ENCODE measurements around the gene PSMB11. TPM values are rescaled to one million over a fixed set of nuclear protein-coding genes. Genes with fewer than 3 reads are reported as not detected.

The PSMB11 gene
- total RNA-seq, 1 donor from 2014 or later = not detected

DNA sequence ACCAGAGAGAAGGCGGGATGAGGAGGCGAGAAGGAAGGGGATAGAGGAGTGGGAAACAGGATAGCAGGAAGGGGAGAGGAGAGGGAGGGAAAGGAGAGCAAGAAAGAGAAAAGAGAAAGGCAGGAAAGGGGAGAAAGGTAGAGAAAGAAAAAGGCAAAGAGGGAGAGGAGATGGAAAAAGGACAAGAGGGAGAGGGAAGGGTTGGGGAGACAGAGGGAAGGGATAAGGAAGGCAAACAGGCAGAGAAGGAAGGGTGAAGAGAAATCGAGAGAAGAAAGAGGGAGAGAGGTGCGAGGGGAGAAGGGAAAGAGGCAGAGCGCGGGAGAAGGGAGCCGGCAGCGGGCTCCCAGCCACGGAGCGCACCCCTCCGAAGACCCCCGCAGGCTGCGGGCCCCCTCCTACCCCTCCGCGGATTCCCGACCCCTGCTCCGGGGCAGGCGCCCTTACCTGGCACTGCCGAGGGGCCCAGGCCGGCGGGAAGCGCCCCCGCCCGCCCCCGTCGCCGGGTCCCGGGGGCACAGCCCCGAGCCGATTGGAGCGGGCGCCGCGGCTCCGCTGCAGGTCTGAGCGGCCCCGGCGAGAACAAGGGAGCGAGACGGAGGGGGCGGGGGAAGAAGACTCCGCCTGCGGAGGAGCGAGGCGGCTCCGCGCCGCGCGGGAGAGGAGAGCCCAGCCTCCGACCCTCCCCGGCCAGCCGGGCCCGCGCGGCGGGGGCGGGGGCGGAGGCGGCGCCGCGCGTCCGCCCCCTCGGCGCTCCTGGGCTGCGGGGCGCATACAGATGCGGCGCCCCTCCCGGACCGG lies 15.1 kb downstream of the PSMB11 start, which contains the start of gene CDH24:
Gene CDH24, minus strand, starts transcription at position 565 of the 801 bp plus-strand sequence. CDS start 1,787 bp downstream, outside the sequence.
- peak; percentile 79 for DNase-seq
- intact Hi-C loops (cut with DNase I) = loop anchor here (5.0 kb wide), 1 partner anchor 70 kb away; no protein-coding TSS in a partner anchor
- H3K27ac ChIP-seq = peak within 1 kb of the TSS; percentile 58

GRCh38 chr14:23057757-23058653 lies 16.0 kb downstream of the PSMB11 start:
- TF ChIP-seq, protein P1, sequence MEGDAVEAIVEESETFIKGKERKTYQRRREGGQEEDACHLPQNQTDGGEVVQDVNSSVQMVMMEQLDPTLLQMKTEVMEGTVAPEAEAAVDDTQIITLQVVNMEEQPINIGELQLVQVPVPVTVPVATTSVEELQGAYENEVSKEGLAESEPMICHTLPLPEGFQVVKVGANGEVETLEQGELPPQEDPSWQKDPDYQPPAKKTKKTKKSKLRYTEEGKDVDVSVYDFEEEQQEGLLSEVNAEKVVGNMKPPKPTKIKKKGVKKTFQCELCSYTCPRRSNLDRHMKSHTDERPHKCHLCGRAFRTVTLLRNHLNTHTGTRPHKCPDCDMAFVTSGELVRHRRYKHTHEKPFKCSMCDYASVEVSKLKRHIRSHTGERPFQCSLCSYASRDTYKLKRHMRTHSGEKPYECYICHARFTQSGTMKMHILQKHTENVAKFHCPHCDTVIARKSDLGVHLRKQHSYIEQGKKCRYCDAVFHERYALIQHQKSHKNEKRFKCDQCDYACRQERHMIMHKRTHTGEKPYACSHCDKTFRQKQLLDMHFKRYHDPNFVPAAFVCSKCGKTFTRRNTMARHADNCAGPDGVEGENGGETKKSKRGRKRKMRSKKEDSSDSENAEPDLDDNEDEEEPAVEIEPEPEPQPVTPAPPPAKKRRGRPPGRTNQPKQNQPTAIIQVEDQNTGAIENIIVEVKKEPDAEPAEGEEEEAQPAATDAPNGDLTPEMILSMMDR (IDR thresholded peaks at IDR 0.05) = peak; percentile 95

More for the DNA sequence above, 15.1 kb downstream of the PSMB11 start, which contains the start of gene CDH24:
- peak within 1 kb of the TSS; percentile 81 for H3K4me3 ChIP-seq
- no peaks in the 10 kb centered on the region for H3K27me3 ChIP-seq (ENCODE audit: low read depth)
- peaks cover 18% of the 10 kb centered on the region for H3K4me1 ChIP-seq
- no peaks in the 10 kb centered on the region for H3K9me3 ChIP-seq
- TF ChIP-seq, protein P1 (IDR thresholded peaks at IDR 0.05) = no peak
- ATAC-seq = peak; percentile 76 to 80
- peaks cover 37% of the 10 kb centered on the region for H3K36me3 ChIP-seq

DNA sequence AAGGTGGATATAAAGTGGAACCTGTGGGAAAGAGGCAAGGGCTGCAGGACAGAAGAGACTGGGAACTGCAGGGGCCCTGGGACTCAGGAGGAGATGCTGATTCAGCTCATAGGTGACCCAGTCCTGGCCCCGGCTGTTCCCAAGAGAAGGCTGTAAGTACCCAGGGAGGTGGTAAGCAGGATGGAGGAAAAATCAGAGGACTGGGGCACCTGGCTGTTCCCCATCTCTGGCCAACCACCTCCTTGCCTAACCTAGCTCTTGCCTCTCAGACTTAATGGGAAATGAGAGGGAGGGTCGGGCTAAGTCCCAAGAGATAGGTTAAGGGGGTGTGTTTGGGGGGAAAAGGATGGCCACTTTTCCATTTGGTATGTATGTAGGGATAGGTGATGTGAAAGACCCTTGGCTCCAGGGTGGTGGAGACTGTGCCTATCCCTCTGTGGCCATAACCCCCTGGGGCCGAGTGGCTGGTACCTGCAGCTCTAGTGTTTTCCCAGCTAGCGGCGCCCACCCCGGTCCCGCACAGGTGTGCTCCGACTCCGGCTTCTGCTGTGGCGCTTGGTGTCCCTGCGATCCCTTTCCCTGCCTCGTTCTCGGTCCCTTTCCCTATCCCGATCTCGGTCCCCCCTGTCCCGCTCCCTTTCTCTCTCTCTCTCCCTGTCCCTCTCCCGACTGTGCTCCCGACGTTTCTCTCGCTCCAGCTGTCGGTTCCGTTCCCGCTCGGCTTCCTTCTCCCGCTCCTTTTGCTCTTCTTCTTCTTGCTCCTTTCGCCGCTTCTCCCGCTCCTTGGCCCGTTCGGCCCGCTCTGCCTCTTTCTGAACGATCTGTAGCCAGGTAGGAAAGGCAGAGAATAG lies 16.9 kb downstream of the PSMB11 start:
- Histone ChIP-seq H3K36me3 (peaks cover 54% of the 10 kb centered on the region), H3K4me3 (no peak overlapping the region), H3K4me1 (peaks cover 23% of the 10 kb centered on the region), H3K27me3 (ENCODE audit: low read depth) (no peaks in the 10 kb centered on the region), H3K27ac (peak overlapping the region; percentile 58), H3K9me3 (no peaks in the 10 kb centered on the region)
- intact Hi-C loops (cut with DNase I) = loop anchor here (5.0 kb wide), 1 partner anchor 72 kb away; no protein-coding TSS in a partner anchor
- ATAC-seq = no peak
- DNase-seq = no peak
- TF ChIP-seq, protein P1 (IDR thresholded peaks at IDR 0.05) = no peak

More at GRCh38 chr14:23057757-23058653, 16.0 kb downstream of the PSMB11 start:
- peak; percentile 87 for ATAC-seq
- DNase-seq = peak; percentile 89
- Histone ChIP-seq H3K9me3 (no peaks in the 10 kb centered on the region), H3K4me1 (peaks cover 23% of the 10 kb centered on the region), H3K36me3 (peaks cover 45% of the 10 kb centered on the region), H3K4me3 (peak overlapping the region; percentile 81), H3K27me3 (ENCODE audit: low read depth) (no peaks in the 10 kb centered on the region), H3K27ac (peak overlapping the region; percentile 58)
- intact Hi-C loops (cut with DNase I) = loop anchor here (5.0 kb wide), 1 partner anchor 71 kb away; no protein-coding TSS in a partner anchor

- Histone ChIP-seq H3K27me3 (ENCODE audit: low read depth) (no peaks in the 10 kb centered on the region), H3K36me3 (peaks cover 72% of the 10 kb centered on the region), H3K4me1 (peaks cover 23% of the 10 kb centered on the region), H3K4me3 (no peak overlapping the region), H3K9me3 (no peaks in the 10 kb centered on the region), H3K27ac (no peak overlapping the region)
- no peak for ATAC-seq
- no peak for DNase-seq
- intact Hi-C loops (cut with DNase I) = no loop called here
- TF ChIP-seq, protein P1 (IDR thresholded peaks at IDR 0.05) = no peak
Measured at GRCh38 chr14:23060536-23061260, 18.7 kb downstream of the PSMB11 start.

Data from lower lobe of right lung (tissue), 2 donors.